Measurements from ENCODE around the gene MTR.

The MTR gene

DNA sequence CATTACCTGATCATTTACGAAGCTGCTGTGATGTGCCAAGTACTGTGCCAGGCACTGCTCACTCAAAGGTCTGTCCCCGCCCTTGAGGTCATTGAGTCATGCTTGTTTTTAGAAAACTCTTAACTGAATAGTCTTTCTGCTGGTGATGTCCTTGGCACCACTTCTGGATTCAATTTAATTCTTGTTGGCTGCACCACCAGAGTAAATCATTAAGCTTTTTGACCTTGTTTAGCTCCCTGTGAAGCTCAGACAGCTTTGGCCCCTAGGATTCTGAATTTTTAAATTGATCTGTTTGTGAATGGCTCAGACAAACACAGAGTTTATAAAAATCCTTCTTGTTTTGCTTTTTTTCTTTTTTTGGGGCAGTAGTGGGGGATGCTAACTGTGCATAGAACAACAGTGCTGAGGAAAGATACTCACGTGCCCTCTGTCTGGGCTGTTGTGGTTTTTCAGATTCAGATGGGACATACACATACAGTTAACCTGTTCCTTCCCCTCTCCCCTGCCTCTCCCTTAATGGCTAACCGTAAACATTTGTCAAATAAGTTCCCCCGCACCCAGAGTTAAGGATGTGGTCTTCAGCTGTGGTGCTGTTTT, 67.6 kb downstream of the MTR start:
- no peak for DNase-seq (ENCODE audit: low read depth in 2 of 2)

DNA sequence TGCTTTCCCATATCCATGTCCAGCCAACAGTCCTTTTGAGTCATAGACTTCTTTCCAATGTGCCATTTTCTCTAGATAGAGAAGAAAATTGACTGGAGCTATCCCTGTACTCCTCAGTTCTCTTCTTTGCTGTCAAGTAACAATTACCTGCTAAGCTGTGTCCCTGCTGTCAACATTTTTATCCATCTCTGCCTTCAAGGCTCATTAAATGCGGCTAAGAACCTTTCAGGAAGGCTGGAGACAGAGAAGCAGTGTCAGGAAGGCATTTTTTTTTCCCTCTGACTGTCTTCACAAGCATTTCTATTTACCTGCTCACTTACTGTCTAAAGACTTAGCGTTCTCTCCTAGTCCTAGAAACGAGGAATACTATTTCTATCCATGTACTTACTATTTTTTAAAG, 69.1 kb downstream of the MTR start:
- no peak for DNase-seq (ENCODE audit: low read depth in 2 of 2)

GRCh38 chr1:236864996-236865817, 70.1 kb downstream of the MTR start:
- no peak for DNase-seq (ENCODE audit: low read depth in 2 of 2)

- no peak for DNase-seq (ENCODE audit: low read depth in 2 of 2)
These were observed 70.7 kb downstream of the MTR start for GRCh38 chr1:236865818-236866155.

GRCh38 chr1:236868625-236869467, 73.8 kb downstream of the MTR start:
- DNase-seq (ENCODE audit: low read depth in 2 of 2): peak; percentile 23 to 34

DNA sequence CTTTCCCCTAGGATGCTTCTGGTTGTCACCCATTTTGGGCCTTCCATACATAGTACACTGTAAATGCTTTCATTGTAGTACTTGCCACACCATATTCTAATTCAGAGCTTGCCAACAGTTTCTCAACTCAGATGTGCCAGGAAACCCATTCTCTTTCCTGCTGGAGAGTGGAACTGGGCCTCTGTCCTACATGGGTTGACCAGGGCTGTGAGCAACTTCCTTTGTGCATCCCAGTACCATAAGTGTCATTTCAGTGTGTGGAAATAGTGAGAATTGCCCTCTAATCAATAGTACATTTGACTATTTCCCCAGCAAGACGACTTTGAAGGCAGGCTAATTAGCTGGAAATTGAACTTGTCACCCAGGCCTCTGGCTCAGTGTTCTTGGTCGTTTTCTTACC, 74.8 kb downstream of the MTR start:
- DNase-seq (ENCODE audit: low read depth in 2 of 2): no peak

DNA sequence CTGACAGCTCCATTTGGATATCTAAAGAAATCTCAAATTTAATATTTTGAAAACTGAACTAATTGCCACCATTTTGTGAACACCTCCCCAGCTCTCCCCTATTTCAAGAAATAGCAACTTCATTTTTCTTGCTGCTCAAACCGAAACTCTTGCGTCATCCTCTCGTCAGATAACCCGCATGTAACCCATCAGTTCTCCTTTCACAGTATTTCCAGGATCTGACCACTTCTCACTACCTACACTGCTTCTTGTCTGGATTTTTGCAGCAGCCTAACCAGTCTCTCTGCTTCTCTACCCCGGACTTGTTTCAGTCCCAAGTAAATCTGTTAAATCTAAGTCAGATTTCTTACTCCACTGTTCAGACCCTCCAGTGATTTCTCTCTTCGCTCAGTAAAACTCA, 75.6 kb downstream of the MTR start:
- no peak for DNase-seq (ENCODE audit: low read depth in 2 of 2)

DNA sequence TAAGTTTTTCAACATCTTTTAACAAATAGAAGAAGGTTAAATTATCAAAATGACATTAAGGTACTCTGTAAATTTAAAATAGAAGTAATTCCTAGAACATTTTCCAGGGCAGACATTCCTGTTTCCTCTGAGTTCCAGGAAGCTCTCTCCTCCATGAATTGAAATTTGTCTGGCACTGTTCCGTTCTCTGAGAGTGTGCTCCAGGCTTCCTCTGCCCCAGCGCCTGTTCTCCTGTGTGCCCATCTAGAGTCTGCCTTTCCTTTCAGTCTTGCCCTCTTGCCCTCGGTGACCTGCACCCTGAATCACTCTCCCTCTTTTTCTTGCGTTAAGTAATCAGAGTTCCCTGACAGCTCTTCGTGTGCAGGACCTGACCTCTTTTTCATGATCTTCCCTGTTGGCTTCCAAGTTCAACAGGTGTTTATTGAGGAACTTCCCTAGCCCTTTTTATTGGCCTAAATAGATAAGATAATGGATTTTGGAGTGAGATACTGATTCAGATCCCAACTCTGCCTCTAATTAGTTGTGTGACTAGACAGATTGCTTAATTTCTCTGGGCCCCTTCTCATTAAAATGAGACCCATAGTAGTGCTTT, 77.1 kb downstream of the MTR start:
- DNase-seq (ENCODE audit: low read depth in 2 of 2): no peak

GRCh38 chr1:236875975-236876374, 80.9 kb downstream of the MTR start:
- DNase-seq (ENCODE audit: low read depth in 2 of 2): no peak

DNA sequence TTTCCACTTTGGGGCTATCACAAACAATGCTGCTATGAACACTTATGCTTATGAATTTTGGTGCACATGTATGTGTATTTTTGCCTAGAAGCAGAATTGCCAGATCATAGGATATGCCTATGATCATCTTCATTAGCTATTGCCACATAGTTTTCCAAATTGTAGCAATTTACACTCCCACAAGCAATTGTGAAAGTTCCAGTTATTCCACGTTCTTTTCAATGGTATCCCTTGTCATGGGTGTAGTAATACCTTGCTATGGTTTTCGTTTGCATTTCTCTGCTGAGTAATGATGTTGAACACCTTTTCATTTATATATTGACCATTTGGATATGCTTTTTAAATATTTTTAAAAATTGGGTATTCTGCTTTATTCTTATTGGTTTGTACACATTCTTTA, 82.6 kb downstream of the MTR start:
- DNase-seq (ENCODE audit: low read depth in 2 of 2): no peak

- DNase-seq (ENCODE audit: low read depth in 2 of 2): no peak
These were observed 85.1 kb downstream of the MTR start for GRCh38 chr1:236880209-236880608.

DNA sequence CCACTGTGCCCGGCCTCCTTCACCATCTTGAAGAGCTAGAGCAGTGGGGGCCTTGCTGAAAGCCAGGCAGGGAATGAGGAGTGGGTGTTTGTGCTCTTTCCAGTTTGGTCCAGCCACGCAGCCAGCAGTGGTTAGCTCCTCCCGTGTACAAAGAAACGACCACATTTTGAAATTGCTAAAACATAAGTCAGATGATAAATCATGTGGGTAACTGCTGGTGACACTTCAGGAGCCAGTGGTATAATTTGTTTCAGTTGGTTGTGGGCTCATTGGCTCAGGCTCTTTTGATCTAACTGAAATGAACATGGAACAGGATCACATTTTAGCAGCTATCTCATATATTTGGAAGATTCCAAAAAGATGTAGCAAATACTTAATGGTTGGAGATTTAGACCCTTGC, 87.6 kb downstream of the MTR start:
- no peak for DNase-seq (ENCODE audit: low read depth in 2 of 2)

GRCh38 chr1:236886199-236886598, 91.1 kb downstream of the MTR start:
- DNase-seq (ENCODE audit: low read depth in 2 of 2): no peak

DNA sequence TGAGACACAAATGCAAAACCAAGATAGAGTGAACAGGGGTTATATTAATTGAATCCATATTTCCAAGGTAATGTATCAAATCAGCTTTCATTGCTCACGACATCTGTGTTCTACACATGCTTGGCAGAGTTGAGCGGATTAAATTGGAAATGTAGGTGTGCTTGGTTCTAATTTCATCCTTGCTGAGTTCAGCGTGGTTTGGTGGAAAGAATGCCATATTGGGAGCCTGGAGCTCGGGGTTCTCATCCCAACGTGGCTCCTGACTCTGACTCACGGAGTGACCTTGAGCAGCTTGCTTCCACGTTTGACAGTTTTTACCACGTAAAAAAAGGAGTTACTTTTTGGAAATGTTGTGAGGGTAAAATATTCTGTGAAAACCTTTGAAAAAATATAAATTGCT, 92.0 kb downstream of the MTR start:
- DNase-seq (ENCODE audit: low read depth in 2 of 2): no peak

DNA sequence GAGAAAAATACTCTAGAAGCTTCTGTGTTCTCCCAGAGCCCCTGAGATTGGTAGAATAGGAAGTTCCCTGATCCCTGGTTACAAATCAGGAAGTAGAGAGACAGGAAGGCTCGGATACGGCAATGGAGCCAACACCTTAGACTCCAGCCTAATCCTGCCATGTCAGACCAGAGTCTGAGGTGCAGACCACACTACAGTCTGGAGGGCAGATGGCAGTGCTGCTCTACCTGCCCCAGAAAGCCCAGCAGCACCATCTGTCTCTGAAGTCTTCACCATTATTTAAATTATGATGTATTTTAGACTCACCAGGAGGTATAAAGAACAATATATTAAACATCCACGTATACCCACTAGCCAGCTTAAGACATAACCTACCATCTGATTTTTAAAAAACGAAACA, 93.0 kb downstream of the MTR start:
- DNase-seq (ENCODE audit: low read depth in 2 of 2): no peak

- DNase-seq (ENCODE audit: low read depth in 2 of 2): no peak
These were observed 93.8 kb downstream of the MTR start for GRCh38 chr1:236888903-236889302.

DNA sequence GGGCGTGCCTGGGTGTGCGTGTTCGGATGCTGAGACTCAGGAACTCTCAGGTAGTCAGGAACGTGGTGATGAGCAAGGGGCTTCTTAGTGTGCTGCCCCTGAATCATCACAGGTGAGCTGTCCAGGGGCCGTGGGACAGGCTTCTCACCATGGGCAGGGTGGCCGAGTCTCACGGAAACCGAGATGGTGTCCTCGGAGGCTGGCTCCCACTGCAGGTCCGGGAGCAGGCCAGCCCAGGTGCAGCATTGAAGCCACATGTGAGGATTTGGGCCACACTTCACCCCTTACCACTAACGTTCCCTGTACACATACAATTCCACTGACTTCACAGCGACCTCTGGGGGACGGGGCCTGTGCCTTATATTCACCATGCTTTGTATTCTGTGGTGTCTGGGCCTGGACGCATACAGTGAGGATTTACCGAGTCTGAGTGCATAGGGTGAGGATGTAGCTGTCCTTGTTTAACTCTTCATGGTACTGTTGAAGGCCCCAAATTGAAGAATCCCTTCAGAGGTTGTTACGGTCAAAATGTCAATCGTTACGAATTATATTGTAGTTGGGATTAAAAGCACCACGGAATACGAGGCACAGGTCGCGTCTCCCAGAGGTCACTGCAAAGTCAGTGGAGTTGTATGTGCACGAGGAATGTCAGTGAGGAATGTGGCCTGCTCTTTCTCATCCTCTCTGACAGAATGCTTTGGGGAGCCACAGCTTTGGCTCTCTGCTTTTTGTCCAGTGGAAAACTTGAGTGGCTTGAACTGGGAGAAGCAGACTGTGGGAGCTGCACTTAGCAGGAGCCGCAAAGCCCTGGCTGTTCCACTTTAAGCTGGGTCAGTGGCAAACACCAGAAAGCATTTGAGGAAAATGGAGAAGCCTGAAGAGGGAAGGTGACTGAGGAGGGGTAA, 95.3 kb downstream of the MTR start:
- DNase-seq (ENCODE audit: low read depth in 2 of 2): no peak

DNA sequence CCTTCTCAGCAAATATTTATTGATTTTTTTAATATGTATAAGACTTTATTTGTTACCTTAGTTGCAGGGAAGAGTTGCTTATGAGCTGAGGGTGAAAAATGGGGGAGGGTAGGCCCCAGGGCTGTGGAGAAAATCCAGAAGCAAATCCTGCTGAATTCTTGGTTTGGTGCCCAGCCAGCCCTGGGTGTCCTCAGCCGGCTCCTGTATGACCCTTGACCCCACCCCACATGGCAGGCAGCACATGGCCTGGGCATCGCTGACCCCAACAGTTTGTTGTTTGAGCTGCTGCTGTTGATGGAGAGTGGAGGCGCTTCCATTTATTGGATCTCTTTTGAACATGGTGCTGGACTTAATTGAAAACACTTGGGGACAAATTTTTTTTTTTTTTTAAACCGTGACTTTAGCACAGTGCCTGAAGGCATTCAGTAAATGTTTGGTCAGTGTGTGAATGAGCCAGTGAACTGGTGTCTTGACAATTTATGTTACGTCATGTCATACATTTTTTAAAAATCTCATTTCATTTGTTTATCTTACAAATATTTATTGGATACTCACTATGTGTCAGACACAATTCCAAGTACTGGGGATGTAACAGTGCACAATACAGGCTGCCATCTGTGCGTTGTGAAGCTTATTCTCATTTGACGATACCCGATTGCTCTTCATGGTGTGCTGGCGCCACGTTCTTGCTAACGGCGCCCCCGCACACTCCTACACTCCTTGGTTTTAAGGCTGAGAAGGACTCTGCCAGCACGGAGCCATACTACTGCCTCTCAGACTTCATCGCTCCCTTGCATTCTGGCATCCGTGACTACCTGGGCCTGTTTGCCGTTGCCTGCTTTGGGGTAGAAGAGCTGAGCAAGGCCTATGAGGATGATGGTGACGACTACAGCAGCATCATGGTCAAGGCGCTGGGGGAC, 98.8 kb downstream of the MTR start:
- no peak for DNase-seq (ENCODE audit: low read depth in 2 of 2)

GRCh38 chr1:236895665-236896387, 100.7 kb downstream of the MTR start:
- no peak for DNase-seq (ENCODE audit: low read depth in 2 of 2)

DNA sequence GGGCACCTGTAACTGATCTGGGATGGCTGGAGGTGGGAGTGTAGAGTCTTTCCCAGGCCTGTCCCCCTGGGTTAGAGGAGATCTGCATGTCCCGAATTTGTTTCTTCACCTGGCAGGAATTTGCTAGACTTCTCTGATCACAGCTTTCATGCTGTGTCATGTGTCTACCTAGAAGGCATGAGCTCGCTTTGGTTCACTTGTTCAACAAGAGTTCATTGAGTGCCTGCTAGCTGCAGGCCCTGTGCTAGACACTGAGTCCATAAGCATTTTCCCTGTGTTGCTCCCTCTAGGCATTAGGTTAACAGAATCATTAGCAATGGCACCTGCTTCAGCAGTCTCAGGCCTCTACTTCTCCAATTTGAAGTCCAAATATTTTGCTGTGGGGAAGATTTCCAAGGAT, 101.6 kb downstream of the MTR start:
- DNase-seq (ENCODE audit: low read depth in 2 of 2): no peak
